Fibroblast of skin of scalp (primary cell): ENCODE measurements around the gene EPO.
"Not testable (repeated sequence)": the region's sequence is repeated elsewhere in the genome, so short reads cannot be mapped to it uniquely, and the experiment has no call there.

Experiments used
- DNase-seq: peaks from one replicate; pipeline ENCODE4 v3.0.0-alpha.2; 2013

EPO gene

DNA sequence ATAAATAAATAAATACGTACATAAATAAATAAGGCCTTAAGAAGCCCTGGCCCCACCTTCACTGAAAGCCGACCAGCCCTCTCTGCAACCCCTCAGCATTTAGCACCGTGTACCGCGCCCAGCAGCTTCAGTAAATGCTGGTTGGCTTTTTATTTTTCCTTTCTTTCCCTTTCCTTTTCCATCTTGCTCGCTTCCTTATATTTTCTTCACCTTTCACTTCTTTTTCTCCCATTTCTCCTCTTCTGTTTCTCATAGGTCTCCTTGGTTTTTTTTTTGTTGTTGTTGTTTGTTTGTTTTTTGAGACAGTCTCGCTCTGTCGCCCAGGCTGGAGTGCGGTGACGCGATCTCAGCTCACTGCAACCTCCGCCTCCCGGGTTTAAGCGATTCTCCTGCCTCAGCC lies 24.3 kb downstream of the EPO start:
- no peak for DNase-seq

DNA sequence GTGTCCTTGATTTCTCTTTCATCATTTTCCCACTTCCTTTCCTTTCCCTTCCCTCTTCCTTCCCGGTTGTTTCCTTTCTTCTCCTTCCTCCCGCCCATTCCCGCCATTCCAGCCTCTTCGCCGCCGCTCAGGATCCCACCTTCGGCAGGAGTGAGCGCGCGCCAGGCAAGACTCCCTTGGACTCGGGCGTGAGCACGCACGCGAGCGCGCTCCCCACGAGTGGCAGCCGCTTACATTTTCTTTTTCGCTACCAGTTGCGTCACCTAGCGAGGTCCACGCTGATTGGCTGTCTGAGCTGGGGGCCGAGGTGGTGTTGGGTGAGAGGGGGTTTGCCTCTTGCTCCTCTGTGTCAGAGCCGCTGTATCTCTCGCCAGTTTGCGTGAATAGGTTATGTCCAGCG lies 24.9 kb downstream of the EPO start:
- peak; percentile 83 for DNase-seq

DNA sequence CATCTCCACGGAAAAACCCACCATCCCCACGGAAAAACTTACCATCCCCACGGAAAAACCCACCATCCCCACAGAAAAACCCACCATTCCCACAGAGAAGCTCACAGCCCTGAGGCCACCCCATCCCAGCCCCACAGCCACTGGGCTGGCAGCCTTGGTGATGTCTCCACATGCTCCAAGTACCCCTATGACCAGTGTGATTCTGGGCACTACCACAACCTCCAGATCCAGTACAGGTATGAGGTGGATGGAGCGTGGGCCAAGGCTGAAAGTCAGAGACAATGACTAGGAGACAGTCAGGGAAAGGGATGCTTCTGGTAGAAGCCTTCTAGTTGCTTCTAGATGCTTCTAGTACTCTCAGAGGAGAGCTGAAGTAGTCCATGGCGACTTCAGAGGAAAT lies 32.7 kb downstream of the EPO start:
- DNase-seq = no peak

DNA sequence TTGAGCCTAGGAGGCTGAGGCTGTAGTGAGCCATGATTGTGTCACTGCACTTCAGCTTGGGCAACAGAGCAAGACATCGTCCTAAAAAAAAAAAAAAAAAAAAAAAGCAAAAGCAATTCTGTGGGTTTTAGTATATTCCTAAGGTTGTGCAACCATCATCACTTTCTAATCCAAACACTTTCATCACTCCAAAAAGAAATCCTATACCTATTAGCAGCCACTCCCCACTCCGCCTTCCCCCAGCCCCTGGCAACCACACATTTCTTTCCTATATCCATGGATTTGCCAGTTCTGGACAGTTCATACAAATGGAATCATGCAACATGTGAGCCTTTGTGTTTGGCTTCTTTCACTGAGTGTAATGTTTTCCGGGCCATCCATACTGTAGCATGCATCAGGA lies 33.5 kb downstream of the EPO start:
- DNase-seq = no peak

DNA sequence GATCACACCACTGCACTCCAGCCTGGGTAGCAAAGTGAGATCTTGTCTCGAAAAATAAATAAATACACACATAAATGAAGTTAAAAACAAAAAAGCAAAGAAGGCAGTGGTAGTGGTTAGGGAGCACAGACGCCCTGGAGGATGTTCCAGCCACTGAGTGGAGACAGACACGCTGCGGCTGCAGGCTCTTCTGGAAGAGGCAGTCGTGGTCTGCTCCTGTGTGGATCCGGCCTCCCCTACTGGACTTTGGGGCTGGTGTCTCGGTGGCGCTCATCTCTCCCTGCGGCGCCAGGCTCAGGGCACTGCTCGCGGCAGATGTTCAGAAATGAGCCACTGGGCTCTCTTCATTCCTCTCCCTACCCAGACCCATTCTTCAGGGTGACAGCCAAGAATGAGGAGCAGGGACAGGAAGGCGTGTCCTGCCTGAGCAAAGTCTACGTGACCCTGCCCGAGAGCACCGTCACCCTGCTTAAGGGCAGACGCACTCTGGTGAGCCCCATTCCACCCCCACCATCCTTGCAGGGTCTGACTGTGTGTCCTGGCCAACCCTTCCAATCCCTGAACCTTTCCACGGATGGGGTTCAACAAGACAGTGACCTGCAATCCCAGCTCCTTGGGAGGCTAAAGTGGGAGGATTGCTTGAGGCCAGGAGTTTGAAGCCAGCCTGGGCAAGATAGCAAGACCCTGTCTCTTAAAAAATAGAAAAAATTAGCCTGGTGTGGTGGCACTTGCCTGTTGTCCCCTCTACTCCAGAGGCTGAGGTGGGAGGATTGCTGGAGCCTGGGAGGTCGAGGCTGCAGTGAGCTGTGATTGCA lies 39.3 kb downstream of the EPO start:
- no peak for DNase-seq

DNA sequence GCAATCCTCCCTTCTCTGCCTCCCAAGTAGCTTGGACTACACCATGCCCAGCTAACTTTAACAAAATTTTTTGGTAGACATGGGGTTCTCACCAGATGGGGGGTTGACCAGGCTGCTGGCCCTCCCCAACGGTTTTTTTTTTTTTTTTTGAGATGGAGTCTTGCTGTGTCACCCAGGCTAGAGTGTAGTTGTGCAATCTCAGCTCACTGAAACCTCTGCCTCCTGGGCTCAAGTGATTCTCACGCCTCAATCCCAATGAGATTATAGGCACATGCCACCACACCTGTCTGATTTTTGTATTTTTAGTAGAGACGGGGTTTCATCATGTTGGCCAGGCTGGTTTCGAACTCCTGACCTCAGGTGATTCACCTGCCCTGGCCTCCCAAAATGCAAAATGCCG lies 42.6 kb downstream of the EPO start:
- DNase-seq = not testable (repeated sequence)

DNA sequence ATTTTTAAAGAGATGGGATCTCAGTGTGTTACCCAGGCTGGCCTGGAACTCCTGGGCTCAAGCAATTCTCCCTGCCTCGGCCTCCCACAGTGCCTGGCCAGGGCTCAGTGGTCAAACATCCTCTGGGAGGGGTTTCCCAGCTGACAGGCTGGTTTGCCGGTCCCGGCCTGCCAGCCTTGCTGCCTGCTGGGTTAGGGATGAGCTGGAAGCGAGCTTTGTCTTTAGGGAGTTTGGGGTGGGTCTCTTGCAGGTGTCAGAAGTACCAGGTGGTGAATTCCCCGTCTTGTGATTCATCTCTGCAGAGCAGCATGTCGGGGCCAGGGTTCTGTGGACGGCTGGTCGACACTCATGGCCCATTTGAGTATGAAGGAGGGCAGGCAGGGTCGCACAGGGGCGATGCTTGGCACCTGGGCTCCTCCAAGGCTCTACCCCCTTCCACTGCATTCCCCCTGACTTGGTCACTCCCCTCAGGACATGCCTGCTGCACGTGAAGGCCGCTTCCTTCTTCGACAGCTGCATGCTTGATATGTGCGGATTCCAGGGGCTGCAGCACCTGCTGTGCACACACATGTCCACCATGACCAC lies 43.4 kb downstream of the EPO start:
- no peak for DNase-seq

DNA sequence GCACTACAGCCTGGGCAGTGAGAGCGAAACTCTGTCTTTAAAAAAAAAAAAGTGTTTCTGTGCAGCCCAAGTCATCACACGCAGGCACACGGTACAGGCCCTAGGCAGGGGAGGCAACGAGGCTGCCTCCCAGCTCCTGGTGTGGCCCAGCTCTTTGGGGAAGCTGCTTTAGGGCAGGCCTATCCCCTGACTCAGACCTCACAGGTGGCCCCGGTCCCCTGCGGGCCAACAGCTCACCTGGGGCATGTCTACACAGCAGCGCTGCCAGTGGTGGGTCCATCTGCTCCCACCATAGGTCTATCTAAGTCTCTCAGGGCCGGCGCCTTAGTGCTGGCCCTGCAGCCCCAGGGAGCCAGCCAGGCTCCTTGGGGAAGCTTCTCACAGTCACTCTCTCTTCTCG lies 44.6 kb downstream of the EPO start:
- no peak for DNase-seq

DNA sequence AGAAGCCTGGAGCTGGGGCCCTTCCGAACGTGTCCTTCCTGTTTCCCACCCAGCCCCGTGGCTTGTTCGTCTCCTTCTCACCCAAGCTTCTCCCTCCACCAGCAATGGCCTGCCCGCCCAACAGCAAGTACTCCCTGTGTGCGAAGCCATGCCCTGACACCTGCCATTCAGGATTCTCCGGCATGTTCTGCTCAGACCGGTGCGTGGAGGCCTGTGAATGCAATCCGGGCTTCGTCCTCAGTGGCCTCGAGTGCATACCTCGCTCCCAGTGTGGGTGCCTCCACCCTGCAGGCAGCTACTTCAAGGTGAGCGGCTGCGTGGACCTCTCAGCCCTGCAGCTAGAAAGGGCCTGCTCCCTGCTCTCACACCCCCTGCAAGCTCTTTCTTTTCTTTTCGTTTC lies 45.0 kb downstream of the EPO start:
- no peak for DNase-seq

DNA sequence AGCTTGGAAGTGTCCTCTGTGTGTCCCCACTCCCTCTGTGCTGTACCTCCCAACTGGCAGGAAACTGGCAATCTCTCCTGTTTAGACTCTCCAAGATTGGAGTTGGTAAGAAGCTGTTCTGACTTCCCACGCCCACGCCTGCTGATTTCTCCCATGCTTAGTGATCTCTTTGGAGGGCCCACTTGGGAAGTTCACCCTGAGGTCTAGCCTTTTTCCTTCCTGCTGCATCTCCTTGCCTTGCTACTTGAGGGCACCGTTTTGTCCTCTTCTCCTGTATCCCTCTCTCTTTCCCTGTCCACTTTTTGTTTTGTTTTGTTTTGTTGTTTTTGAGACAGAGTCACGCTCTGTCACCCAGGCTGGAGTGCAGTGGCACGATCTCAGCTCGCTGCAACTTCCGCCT lies 48.5 kb downstream of the EPO start:
- no peak for DNase-seq
